Activated CD4-positive, alpha-beta T cell treated with anti-CD3 and anti-CD28 coated beads, Interleukin-2, amount 50 U/mL, for 4 hours (primary cell): ENCODE measurements around the gene MBD2.
"Not testable (repeated sequence)": the region's sequence is repeated elsewhere in the genome, so short reads cannot be mapped to it uniquely, and the experiment has no call there.

ENCODE experiments used
- DNase-seq, 2 experiments: peaks; one replicate each; pipeline ENCODE4 v3.0.0-alpha.2; 2020

MBD2 gene

GRCh38 chr18:54235871-54236270 lies 11.4 kb upstream of the MBD2 start:
- DNase-seq: no peak

GRCh38 chr18:54233747-54234146 lies 9.3 kb upstream of the MBD2 start:
- no peak for DNase-seq

GRCh38 chr18:54233228-54233625 lies 8.8 kb upstream of the MBD2 start:
- no peak for DNase-seq

- no peak for DNase-seq
These were observed 8.2 kb upstream of the MBD2 start for GRCh38 chr18:54232485-54233227.

GRCh38 chr18:54229421-54230059 lies 5.1 kb upstream of the MBD2 start:
- no peak for DNase-seq

- no peak for DNase-seq
These were observed 3.9 kb upstream of the MBD2 start for GRCh38 chr18:54228364-54228763.

GRCh38 chr18:54223568-54224241 lies 764 bp downstream of the MBD2 start:
- peak; percentile 29 to 36 for DNase-seq

GRCh38 chr18:54222922-54223567 lies 1.4 kb downstream of the MBD2 start:
- DNase-seq: peak; percentile 24 to 25

GRCh38 chr18:54220406-54220805 lies 4.1 kb downstream of the MBD2 start:
- no peak for DNase-seq

- DNase-seq: not testable (repeated sequence)
These were observed 5.7 kb downstream of the MBD2 start for GRCh38 chr18:54218803-54219202.

GRCh38 chr18:54218299-54218698 lies 6.2 kb downstream of the MBD2 start:
- no peak for DNase-seq

- no peak for DNase-seq
These were observed 6.8 kb downstream of the MBD2 start for GRCh38 chr18:54217624-54218023.

GRCh38 chr18:54215069-54215468 lies 9.4 kb downstream of the MBD2 start:
- no peak for DNase-seq

GRCh38 chr18:54210463-54210862 lies 14.0 kb downstream of the MBD2 start:
- no peak for DNase-seq

GRCh38 chr18:54209471-54210180 lies 14.8 kb downstream of the MBD2 start:
- no peak for DNase-seq

GRCh38 chr18:54206447-54206846 lies 18.0 kb downstream of the MBD2 start:
- DNase-seq: no peak

GRCh38 chr18:54205959-54206358 lies 18.5 kb downstream of the MBD2 start:
- DNase-seq: no peak

GRCh38 chr18:54205448-54205847 lies 19.0 kb downstream of the MBD2 start:
- not testable (repeated sequence) for DNase-seq

- no peak for DNase-seq
These were observed 19.6 kb downstream of the MBD2 start for GRCh38 chr18:54204883-54205282.

- DNase-seq: no peak
These were observed 20.6 kb downstream of the MBD2 start for GRCh38 chr18:54203914-54204313.

GRCh38 chr18:54202851-54203250 lies 21.6 kb downstream of the MBD2 start:
- no peak for DNase-seq

- no peak for DNase-seq
These were observed 26.6 kb downstream of the MBD2 start for GRCh38 chr18:54197747-54198411.
